WTC11 (cell line): ENCODE results near the gene SNX15. TPM values are rescaled to one million over a fixed set of nuclear protein-coding genes. Genes with fewer than 3 reads are reported as not detected.

Experiments used
- ATAC-seq: fragments of 200-7000 bp; cut with Tn5 transposase; 2 replicates; pipeline ENCODE4 v1.10.0; 2021; ENCODE audit warnings: mild to moderate bottlenecking, moderate library complexity
- CTCF ChIA-PET: fragments of 300-600 bp; sonication (Branson Sonifier 250); formaldehyde crosslinking; loops from one replicate; lab custom pipeline; 2021; ENCODE audit warnings: antibody characterized with exemption; lab: Charles Lee
- POLR2A ChIA-PET: fragments of 350-600 bp; sonication (Branson Sonifier 250); formaldehyde crosslinking; loops from one replicate; lab custom pipeline; 2021; ENCODE audit warnings: antibody characterized with exemption; lab: Charles Lee
- DNase-seq: peaks from one replicate; pipeline ENCODE4 v3.0.0; 2021; ENCODE audit warnings: low spot score
- H3K27ac Mint-ChIP-seq: 2 replicates; pipeline ENCODE4 v1.8.0; 2021; ENCODE audit warnings: mixed read lengths
- H3K27me3 Mint-ChIP-seq: 2 replicates; pipeline ENCODE4 v1.8.0; 2021; ENCODE audit warnings: low read depth, mild to moderate bottlenecking, moderate library complexity, mixed read lengths
- H3K36me3 Mint-ChIP-seq: 2 replicates; pipeline ENCODE4 v1.8.0; 2021; ENCODE audit warnings: mixed read lengths
- H3K4me1 Mint-ChIP-seq: 2 replicates; pipeline ENCODE4 v1.8.0; 2022; ENCODE audit warnings: mixed read lengths
- H3K4me3 Mint-ChIP-seq: 2 replicates; pipeline ENCODE4 v1.8.0; 2021; ENCODE audit warnings: mild to moderate bottlenecking, moderate library complexity, mixed read lengths
- H3K9me3 Mint-ChIP-seq: 2 replicates; pipeline ENCODE4 v1.8.0; 2021; ENCODE audit warnings: mixed read lengths
- AR ChIP-seq: fragments of 250-450 bp; sonication (Bioruptor Pico); IDR thresholded peaks from 2 replicates; pipeline ENCODE4 v1.9.0; 2021; ENCODE audit warnings: mild to moderate bottlenecking
- ARID4B ChIP-seq: sonication (generic); formaldehyde crosslinking; IDR thresholded peaks from 2 replicates; pipeline ENCODE4 v1.8.0; 2023; ENCODE audit warnings: missing genetic modification reagents, mild to moderate bottlenecking, borderline replicate concordance
- CREB1 ChIP-seq: sonication (generic); formaldehyde crosslinking; IDR thresholded peaks from 2 replicates; pipeline ENCODE4 v1.8.0; 2023; ENCODE audit warnings: mild to moderate bottlenecking, missing genetic modification reagents
- ELF4 ChIP-seq: sonication (generic); formaldehyde crosslinking; IDR thresholded peaks from 2 replicates; pipeline ENCODE4 v1.8.1; 2022; ENCODE audit warnings: low read depth, mild to moderate bottlenecking, moderate library complexity, missing genetic modification reagents
- FOXK1 ChIP-seq: sonication (generic); formaldehyde crosslinking; IDR thresholded peaks from 2 replicates; pipeline ENCODE4 v1.8.0; 2022; ENCODE audit warnings: mild to moderate bottlenecking, moderate library complexity, missing genetic modification reagents
- FOXP1 ChIP-seq: sonication (generic); formaldehyde crosslinking; IDR thresholded peaks from 2 replicates; pipeline ENCODE4 v1.8.0; 2022; ENCODE audit warnings: missing genetic modification reagents, mild to moderate bottlenecking, moderate library complexity, borderline replicate concordance
- FOXP4 ChIP-seq: sonication (generic); formaldehyde crosslinking; IDR thresholded peaks from 2 replicates; pipeline ENCODE4 v1.8.0; 2022; ENCODE audit warnings: mild to moderate bottlenecking, missing genetic modification reagents
- GABPB1 ChIP-seq: sonication (generic); formaldehyde crosslinking; IDR thresholded peaks from 2 replicates; pipeline ENCODE4 v1.8.1; 2023; ENCODE audit warnings: mild to moderate bottlenecking, missing genetic modification reagents
- IRF1 ChIP-seq: sonication (generic); formaldehyde crosslinking; IDR thresholded peaks from 2 replicates; pipeline ENCODE4 v1.8.0; 2023; ENCODE audit warnings: missing genetic modification reagents
- KAT7 ChIP-seq: sonication (generic); formaldehyde crosslinking; IDR thresholded peaks from 2 replicates; pipeline ENCODE4 v1.8.1; 2023; ENCODE audit warnings: missing genetic modification reagents, mild to moderate bottlenecking, borderline replicate concordance
- MXD4 ChIP-seq: fragments of 250-450 bp; sonication (Bioruptor Pico); IDR thresholded peaks from 2 replicates; pipeline ENCODE4 v1.8.0; 2021; ENCODE audit warnings: mild to moderate bottlenecking, moderate library complexity, borderline replicate concordance
- PRRX2 ChIP-seq: fragments of 250-450 bp; sonication (Bioruptor Pico); IDR thresholded peaks from 2 replicates; pipeline ENCODE4 v1.8.0; 2021; ENCODE audit warnings: mild to moderate bottlenecking
- TCF7 ChIP-seq: sonication (generic); formaldehyde crosslinking; IDR thresholded peaks from 2 replicates; pipeline ENCODE4 v1.8.0; 2022; ENCODE audit warnings: mild to moderate bottlenecking, low read depth, missing genetic modification reagents, moderate library complexity
- ZBTB43 ChIP-seq: sonication (generic); formaldehyde crosslinking; IDR thresholded peaks from 2 replicates; pipeline ENCODE4 v1.8.1; 2023; ENCODE audit warnings: mild to moderate bottlenecking, missing genetic modification reagents
- ZNF138 ChIP-seq: sonication (generic); formaldehyde crosslinking; conservative IDR thresholded peaks from 2 replicates; pipeline ENCODE4 v1.8.1; 2022; ENCODE audit warnings: mild to moderate bottlenecking, moderate library complexity, missing genetic modification reagents
- ZNF232 ChIP-seq: sonication (generic); formaldehyde crosslinking; IDR thresholded peaks from 2 replicates; pipeline ENCODE4 v1.8.0; 2022; ENCODE audit warnings: mild to moderate bottlenecking, missing genetic modification reagents
- ZNF425 ChIP-seq: fragments of 250-450 bp; sonication (Bioruptor Pico); conservative IDR thresholded peaks from 2 replicates; pipeline ENCODE4 v1.9.0; 2021; ENCODE audit warnings: mild to moderate bottlenecking
- ZSCAN18 ChIP-seq: fragments of 250-450 bp; sonication (Bioruptor Pico); IDR thresholded peaks from 2 replicates; pipeline ENCODE4 v2.1.2; 2022; ENCODE audit warnings: mild to moderate bottlenecking, moderate library complexity
- total RNA-seq: library from RNA; stranded (reverse); gene quantifications from 3 replicates; pipeline ENCODE4 v1.2.3, GENCODE V29; 2021

The SNX15 gene
- total RNA-seq, 1 experiment from 2014 or later, result 17.6 TPM

- TF ChIP-seq ZNF425 (CRISPR knock-in tag) (no peak), KAT7 (no peak), CREB1 (CRISPR knock-in tag) (no peak), TCF7 (no peak), FOXK1 (CRISPR knock-in tag) (no peak), IRF1 (no peak), ZNF232 (CRISPR knock-in tag) (no peak)
Measured at GRCh38 chr11:65059523-65059922, 32.3 kb downstream of the SNX15 start (continued).

- Mint-ChIP-seq H3K36me3 (no peaks in the 10 kb centered on the region), H3K4me1 (peaks cover 2% of the 10 kb centered on the region), H3K27ac (no peak overlapping the region), H3K9me3 (no peaks in the 10 kb centered on the region)
- POLR2A ChIA-PET, result no interaction called here
- DNase-seq (no peak), ATAC-seq (no peak)
- no peak for TF ChIP-seq ARID4B (CRISPR knock-in tag)
- no peak for TF ChIP-seq AR
- no peak for TF ChIP-seq ZSCAN18
- no peak for TF ChIP-seq GABPB1 (CRISPR knock-in tag)
- no peak for TF ChIP-seq KAT7
- no peak for TF ChIP-seq ZNF138 (CRISPR knock-in tag)
- no peak for TF ChIP-seq MXD4 (CRISPR knock-in tag)
- TF ChIP-seq ZNF232 (CRISPR knock-in tag), result no peak
- TF ChIP-seq PRRX2 (CRISPR knock-in tag), result no peak
- no peak for TF ChIP-seq FOXP1 (CRISPR knock-in tag)
- no peak for TF ChIP-seq ZBTB43
- TF ChIP-seq ELF4 (CRISPR knock-in tag), result no peak
- TF ChIP-seq FOXP4 (CRISPR knock-in tag), result no peak
- TF ChIP-seq, all 79 proteins: peak for 0
- CTCF ChIA-PET, result no interaction called here
- Mint-ChIP-seq H3K27me3 (no peaks in the 10 kb centered on the region; the same call in 1 of the 2 replicates), H3K4me3 (no peak overlapping the region)
Measured at GRCh38 chr11:65059959-65060824, 33.0 kb downstream of the SNX15 start.
